Activated naive CD4-positive, alpha-beta T cell treated with Interleukin-2 at 50 U/mL for 16 hours (primary cell): Measurements from ENCODE around the gene KCNH1.

ENCODE experiments used
- DNase-seq: peaks from one replicate; pipeline ENCODE4 v3.0.0-alpha.2; 2020

Gene KCNH1

DNA sequence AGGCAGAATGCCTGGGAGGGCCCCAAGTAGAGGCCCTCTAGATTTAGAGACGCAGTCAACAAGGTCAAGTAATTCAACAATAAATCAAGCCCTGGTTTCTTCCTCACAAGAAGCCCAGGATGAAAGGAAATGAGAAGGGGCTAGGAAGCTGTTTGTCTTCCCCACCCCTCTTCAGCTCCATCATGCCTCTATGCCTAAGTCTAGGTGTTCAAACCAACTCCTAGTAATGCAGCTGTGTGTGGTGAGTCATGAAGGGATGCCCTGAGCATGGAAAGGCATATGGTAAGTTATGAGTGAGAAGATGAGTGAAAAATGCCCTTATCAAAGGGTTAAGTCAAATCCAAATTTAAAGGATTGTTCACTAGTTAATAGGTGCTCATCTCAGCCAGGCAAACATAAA is 339.5 kb downstream of the KCNH1 start:
- DNase-seq, result no peak

DNA sequence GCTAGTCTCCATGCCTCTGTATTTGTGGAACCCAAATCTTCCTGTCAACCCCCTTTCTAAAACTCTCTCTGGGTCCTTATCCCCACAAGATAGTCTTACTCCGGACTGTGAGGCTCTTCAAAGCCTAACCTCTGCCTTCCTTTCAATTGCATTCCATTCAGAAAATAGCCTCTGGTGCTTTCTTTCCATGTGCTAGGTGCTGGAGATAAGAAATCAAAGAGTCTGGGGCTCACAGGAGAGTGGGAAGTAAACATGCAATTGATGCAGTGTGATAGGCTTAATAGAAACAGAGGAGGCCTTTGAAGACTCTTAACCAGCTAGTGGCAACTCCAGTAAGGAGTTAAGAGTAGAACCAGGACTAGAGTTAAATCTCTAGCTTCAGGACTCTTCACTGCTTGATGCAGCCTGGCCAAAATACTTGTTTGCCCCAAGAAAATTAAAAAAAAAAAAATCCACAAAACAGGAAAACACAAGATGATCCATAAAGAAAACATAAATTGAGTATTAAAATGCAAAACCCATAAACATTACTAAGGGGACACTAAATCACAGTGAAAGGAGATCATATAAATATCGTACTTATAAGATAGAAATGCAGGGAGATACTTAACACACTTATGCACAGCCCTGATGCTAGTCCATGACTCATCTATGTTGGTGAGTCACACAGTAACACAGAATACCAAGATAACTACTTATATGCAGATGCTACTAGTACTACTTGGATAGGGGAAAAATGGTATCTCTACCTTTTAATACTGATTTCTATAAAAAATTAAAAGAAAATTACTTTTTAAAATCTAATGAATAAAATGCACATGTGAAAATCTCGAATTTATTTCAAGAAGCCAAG is 341.5 kb downstream of the KCNH1 start:
- DNase-seq, result no peak

DNA sequence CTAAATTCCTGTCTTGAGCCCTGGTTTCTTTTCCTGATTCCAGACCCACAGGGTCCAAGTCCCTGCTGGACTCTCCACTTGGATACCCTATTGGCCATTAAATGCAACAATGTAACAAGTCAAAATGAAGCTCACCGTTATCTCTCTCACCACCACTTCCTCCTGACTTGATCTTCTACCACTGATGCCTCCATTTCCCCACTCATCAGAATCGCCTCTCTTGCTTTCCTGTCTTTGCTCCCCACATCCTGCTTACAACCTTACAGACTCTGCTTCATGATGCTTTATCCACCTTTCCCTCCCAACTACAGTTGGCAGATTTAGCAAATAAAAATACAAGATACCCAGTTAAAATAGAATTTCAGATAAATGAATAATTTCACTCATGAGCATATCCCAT is 343.8 kb downstream of the KCNH1 start:
- DNase-seq, result no peak

DNA sequence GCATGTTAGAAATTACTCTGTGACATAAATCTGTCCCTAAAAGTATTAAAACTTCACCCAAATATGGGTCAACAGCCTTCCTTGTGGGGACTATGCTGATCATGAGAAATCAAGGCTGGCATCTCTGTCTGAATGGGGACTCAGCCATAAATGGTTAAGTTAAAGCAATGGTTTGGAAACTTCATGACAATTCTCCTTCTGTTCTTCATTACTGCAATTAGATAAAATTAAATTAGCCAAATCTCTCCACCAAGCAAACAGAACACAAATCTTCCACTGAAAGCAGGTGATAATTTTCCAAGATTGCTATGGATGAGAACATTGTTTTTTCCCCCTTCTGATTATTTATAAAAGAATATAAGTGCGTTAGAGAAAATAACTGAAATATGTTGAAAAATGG is 346.1 kb downstream of the KCNH1 start:
- no peak for DNase-seq

DNA sequence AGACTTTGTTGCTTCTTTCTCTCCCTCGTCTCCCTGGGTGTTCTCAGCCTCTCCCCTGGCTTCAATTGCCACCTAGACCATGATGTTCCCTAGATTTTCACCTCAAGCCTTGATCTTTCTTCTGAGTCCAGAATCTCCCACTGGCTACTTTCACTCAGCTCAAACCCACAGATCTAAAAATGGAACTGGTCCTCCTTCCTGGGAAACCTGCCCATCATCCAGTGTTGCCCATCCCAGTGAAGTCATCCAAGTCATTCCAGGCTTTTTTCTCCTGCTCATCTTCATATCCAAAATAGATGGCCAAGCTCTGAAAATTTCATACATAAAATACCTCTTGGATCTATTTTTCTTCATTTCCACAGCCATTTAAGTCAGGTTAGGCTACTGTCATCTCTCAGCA is 347.4 kb downstream of the KCNH1 start:
- no peak for DNase-seq

DNA sequence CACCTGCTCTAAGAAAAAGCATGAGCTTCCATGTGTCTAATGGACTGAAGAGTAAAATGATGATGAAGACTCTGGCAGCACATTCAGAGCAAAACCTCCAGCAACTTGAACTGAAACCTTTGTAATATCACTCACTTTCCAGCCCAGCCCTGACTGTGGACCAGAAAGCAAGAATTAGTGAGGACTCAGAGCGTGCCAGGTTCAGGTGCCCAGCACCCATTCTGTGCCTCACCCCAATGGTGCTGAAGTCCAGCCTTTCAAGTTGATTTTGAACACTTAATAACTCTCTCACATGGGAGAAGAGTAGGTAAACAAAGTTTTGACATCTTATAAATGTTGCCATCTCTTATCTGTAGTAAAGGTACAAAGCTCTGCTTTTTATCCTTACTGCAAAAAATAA is 350.0 kb downstream of the KCNH1 start:
- no peak for DNase-seq

DNA sequence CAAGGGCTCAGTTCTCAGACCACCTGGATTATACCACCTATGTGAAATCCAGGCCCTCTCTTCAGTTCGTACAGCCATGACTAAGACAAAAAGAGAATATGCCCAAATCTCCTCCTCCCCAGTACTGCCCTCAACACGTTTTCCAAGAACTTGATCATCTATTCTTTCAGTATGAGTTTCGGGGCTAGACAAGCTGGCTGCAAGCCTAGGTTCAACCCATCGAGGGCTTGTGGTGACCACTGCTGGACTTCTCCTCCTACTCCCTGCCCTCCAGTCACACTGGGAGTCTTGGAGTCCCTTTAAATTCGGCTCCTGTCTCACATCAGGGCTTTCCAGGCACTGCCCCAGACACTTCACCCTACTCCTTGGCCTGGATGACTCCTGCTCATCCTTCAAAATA is 352.3 kb downstream of the KCNH1 start:
- DNase-seq, result no peak

DNA sequence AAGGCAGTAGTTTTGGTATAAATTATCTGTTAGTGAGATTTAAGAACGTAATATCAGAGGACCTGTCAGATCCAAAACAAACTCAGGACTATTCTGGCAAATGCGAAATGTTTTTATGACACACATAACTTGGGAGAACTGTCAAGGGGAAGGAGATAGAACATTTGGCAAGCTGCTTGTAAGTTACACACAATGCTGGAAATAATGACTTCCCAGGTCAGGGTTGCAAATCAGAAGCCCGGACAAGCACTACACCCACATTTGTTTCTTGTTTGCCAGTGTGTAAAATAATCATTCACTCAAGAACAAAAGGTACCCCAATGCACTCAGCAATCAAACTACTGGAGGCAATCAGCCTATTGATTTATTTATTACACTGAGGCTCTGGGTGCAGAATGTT is 354.7 kb downstream of the KCNH1 start:
- no peak for DNase-seq

DNA sequence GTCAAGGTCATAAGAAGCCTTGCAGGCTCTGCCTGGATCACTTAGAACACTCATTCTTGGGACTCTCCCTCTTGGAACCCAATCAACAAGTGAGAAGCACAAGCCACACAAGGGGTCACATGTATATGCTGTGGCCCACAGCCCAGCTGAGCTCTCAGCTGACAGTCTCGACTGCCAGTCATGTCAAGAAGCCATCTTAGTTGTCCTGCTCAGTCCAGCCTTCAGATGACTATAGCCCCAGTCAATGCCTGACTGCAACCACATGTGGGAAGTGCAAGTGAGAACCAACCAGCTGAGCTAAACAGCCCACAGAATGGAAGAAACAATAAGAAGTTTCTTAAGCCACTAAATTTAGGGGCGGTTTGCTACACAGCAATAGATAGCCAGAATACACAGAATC is 356.0 kb downstream of the KCNH1 start:
- no peak for DNase-seq

DNA sequence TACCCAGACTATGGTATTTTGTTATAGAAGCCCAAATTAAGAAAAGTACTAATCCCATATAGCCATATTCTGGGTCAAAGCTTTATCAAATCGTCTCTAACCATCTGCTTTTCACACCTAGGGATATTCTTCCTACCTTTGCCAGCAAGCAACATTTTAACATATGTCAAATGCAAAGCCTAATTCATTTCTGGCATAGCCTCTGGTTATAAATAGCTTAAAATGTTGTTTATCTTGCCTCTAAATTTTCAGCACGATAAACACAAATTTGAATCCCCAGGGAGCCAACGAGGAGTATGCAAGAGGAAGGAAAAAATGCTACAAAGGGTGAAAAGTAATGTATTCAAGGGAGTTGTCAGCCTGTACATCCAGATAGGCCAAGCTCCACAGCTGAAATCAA is 357.2 kb downstream of the KCNH1 start:
- no peak for DNase-seq

DNA sequence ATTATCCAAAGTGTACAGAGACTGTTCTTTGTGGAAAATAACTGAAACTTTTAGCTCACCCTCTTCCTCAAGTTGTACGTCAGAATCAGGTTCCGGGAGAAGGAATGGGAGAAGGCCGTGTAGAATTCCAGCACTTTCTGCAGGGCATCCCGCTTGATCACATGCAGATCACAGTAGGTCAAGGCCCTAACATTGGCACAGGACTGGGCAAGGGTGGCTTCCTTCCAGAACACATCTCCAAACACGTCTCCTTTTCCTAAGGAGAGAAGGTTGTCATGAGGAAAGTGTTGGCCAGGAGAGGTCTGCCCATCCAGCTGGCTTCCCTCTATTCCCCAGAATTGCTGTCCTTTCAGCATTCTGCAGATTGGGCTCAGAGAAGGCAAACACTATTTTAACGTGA is 358.7 kb downstream of the KCNH1 start:
- DNase-seq, result no peak

DNA sequence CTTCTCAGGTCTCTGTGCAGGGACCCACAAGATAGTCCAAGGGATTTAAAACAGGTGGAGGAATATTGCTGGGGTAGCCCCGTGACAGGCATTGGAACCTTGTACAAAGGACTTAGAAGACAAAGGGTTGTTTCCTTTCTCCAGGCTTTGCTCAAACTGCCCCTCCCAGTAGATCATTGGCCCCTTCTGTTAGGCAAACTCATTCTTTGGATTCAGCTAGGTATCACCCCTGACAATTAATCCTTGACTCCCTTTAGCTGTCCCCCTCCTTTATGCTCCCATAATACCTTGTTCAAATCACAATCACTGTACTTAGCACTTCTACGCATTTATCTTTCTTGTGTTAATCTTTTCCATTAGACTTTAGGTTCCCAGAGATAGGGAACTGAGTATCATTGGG is 360.5 kb downstream of the KCNH1 start:
- no peak for DNase-seq

DNA sequence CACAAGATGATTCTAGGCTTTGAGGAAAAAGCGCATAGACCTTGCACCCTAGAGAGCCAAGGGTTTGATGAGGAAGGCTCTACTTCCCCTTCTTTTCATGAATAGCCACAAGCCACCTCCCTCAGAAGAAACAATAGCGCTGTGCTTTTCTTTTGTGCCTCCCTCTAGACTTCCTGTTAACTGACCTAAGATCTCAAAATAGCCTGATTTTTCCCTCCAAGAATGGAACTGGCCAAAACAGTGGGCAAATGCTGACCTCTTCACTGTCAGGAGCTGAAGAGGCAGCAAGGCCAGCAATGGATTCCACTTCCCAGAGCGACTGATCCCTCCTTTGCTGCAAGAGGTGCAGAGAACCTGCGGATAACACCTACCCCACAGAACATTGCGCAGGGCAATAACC is 362.8 kb downstream of the KCNH1 start:
- DNase-seq, result no peak

DNA sequence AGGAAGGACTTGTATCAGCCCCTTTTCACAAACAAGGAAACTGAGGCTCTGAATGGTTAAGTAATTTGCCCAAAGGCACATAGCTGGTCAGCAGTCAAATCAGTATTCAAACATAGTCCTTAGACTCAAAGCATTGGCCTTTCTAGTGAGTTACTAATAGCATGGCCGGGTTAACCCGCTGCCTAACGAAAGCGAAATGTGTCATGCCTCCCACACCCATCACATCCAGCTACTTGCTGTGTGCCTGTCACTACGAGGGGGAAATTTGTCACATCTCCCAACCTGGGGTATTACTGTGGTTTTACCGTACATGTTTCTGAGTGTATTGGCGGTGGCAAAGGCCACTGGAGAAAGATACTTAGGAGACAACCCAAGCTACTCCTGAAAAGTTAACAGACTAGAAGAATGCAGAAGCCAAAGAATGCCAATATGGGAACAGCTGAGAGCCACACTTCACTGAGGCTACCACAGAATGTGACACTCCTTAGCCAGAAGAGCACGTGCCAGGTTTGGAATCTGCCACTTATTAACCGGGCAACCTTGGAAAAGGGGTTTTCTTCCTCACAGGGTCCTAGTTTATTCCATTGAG is 363.5 kb downstream of the KCNH1 start:
- DNase-seq, result no peak

DNA sequence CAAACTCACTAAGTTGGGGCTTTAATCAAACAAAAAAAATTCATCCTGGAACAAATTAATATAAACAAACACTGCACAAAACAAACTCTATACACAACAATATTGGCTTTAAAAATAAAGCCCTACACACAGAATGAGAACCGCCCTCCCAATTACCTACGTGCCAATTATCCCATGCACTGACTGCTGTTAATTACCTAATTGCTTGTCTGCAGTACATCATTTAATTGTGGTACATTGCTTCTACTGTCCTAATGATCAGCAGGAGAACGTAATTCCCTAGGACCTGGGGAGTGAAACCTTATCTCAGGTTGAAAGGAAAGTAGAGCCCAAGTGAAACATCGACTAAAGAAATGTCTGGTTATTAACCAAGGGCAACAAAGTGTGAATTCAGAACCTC is 364.5 kb downstream of the KCNH1 start:
- no peak for DNase-seq

DNA sequence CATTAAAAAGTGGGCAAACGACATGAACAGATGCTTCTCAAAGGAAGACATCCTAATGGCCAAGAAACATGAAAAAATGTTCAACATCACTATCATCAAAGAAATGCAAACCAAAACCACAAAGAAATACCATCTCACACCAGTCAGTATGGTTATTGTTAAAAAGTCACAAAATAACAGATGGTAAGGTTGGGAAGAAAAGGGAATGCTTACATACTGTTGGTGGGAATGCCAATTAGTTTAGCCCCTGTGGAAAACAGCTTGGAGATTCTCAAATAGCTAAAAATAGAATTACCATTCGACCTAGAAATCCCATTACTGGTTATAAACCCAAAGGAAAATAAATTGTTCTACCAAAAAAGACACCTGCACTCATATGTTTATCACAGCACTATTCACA is 369.4 kb downstream of the KCNH1 start:
- DNase-seq, result no peak

DNA sequence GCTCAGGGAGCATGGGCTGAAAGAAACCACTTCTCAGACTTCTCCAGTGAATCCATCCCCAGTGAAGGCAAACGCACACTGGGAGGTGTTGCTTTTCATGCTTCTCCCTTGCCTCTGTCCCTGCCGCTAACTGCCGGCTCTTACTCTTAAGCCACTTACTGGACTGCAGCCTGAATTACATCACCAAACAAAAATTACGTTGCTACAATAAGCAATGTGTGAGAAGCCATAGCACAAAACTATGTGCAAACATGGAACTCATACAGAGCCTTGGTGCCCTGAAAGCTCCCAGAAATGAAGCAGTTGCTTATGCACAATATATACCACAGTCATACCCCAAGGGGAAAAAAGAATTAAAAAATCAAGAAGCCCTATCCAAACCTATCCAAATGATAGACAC is 375.2 kb downstream of the KCNH1 start:
- DNase-seq, result no peak

DNA sequence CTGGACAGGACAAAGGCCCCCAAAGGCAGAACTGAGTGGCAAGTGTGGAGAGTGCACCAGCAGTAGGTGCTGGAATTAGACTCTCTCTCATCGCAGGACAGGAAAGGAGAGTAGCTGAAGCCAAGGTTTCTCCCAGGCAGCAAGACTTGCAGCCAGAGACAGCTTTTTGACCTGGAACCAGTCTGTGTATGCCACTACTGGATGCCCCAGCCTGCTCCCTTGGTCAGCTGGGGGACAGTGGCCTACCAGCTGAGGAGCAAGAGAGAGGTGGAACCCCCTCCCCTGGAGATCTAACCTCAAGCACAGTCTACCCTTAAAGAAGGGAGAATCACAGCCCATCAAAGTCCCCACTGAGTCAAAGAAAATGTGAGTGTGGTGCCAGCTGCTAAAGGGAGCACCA is 375.7 kb downstream of the KCNH1 start:
- no peak for DNase-seq

DNA sequence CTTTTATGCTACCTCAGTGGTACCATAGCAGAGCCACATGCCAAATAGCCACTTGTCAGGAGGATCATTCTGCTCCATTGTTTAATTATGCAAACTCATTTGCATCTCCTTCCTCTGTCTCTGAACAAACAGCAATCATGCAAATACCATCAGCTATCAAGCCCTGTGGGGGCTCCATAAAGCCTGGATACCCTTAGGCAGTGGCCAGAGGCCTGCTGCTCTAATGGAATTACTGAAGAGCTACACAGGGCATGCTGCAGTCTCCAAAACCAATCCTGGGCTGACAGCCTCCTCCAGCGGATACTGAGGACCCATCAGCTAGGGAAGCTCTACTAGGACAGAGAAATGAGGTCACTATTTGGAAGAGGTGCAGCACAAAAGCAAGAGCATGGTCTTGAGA is 376.3 kb downstream of the KCNH1 start:
- DNase-seq, result no peak

DNA sequence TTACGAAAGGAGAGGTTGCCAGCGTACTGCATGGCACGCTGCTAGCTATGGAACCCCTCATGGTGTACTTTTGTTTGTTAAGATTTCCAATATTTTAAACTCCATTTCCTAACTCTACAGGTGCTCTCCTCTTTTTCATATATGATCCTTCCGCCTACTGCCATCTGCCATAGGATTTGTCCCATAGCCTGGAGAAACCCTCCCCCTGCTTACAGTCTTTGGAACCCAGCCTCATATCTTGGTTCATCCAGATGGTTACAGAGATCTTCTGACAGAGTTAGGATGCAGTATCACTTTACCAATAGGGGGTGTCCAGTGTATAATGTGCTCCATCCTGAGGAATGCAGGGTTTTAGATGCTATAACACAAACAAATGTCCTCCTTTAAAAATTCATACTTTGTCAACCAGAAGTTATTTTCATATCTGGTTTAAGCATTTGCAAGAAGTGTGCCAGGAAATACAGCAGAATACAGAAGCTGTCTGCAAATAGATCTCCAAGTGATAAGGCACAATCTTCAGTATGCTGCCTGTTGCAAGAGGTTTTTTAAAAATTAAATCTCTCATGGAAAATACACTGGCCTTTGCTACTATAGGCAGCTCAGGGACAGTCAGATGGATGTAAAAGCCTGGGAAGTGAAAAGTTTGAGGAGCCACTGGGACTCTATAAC is 377.8 kb downstream of the KCNH1 start:
- no peak for DNase-seq

DNA sequence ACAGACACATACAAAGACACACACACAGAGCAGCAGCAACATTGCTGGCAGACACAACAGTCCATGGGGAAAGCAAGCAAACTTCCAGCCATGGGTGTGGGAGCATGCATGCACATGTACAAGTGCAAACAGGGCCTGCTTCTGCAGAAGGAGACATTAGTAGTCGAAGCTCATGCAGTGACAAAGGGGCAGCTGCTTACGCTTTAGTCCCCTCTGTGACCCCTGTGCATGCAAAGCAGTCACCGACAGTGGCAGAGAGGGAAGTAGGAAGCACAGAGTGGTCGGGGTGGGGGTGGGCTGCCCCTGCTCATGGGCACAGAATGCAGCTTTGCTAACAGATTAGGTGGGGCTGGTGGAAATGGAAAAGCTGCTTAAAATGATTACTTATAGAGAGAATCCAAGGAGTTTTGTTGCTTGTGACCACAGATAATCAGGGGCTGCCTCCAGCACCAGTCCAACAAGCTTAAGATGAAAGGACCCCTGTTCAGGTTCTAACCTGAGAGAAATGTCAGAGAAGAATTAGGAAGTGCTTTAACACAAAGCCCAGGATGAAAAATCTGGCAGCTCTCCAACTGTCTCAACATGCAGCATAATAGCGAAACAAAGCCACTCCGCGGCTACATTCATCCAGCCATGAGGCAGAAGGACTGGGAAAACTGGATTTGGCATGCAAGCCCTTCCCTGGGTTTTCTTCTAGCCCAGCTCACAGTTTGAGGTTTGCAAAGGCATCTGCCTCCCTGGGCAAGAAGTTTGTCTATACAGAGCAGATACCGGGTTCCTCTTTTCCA is 378.9 kb downstream of the KCNH1 start:
- DNase-seq, result no peak

DNA sequence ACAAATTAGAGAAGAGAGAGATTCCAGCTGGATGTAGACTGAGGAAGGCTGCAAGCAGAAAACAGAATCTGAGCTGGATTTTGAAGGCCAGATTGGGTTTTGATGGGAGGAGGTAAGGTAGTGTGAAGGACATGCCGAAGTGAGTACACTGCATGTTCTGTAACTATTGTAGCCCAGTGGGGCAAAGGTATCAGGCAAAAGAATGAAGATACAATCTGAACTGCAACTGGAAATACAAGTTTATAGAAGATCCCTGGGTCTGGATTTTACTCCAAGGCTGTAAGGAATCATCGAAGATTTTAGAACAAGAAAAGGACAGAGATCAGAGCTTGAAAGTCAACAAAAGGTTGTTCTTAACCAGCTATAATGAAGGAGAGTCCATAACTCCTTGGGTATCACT is 382.0 kb downstream of the KCNH1 start:
- DNase-seq, result no peak

DNA sequence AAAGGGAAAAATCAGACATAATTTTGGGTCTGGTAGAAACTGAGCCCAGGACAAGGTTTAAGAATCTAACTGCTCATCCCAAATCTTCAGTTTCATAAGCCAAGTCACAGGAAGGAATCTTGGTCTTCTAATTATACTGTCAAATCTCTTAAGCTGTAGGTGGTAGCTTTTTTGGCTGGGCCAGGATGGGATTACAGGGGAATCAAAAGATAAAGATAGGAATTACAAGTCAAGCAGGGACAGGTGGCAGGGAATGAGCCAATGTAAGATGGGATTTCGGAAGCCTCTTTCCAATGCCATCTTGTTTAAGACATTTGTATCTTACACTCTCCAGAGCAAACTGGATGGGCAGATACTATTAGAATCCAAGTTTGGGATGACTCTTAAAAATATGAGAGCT is 383.5 kb downstream of the KCNH1 start:
- DNase-seq, result no peak

DNA sequence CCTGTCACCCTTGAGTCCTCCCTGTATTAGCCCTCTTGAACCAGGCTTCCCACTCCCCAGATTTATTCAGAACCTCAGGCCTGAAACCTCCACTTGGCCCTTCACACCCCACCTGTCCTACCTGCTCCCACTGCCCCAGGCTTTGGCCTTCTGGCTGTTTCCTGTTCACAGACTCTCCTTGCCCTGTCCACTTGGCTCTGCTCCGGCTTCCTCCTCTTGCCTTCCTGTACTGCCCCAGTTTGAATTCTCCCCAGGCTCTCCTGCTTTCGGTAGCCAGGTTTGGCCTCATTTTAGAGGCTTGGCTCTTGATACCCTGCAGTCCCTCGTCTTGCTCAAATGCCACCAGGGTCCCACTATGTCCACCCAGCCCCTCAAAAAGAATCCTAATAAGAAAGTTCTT is 385.2 kb downstream of the KCNH1 start:
- no peak for DNase-seq
